ENCODE data around the gene RPS28.

Gene RPS28

GRCh38 chr19:8333767-8334457, 12.6 kb downstream of the RPS28 start:
- no peak for FAIRE-seq
- no peak for TF ChIP-seq CTCF (IDR thresholded peaks at IDR 0.05; ENCODE audit: insufficient read depth, missing control alignments)

DNA sequence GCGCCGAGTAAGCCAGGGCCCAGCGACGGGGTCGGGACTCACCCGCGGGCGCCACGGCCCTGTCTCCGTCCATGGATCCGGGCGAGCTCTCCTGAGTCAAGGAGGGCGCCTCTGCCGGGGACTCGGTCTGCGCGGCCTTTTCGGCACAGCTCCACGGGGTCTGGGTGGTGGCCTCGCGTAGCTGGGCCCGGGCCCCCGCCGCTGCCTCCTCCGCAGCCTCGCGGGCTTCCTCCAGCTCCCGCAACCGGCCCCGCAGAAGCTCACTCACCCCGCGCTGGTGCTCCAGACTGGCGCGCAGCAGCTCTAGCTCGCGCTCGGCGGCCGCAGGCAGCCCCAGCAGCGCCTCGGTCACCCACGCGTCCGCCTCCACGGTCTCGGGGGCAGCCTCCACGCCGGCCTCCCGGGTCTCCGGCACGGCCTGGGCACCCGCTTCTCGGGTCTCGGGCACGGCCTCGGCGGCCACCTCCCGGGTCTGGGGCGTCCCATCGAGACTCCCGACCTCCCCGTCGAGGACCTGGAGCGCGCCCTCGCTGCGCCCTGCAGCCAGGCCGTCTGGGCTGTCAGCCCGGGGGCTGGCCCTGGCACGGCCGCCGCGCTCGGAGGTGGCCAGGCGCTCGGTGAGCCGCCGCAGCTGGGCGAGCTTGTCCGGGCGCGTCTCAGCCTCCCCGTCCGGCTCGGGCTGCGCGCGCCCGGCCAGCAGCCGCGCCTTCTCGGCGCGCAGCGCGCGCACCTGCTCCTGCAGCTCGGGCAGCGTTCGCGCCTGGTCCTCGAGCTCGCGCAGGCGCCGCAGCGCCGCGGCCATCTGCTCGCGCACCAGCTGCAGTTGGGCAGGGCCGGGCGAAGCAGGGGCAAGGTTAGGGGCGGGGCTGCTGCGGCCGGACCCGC, 13.4 kb downstream of the RPS28 start:
- DNase-seq (ENCODE audit: insufficient read length, low spot score) = peak; percentile 90
- no peak for TF ChIP-seq CTCF (IDR thresholded peaks at IDR 0.05; ENCODE audit: insufficient read depth, missing control alignments)
- no peak for FAIRE-seq

More at GRCh38 chr19:8333767-8334457, 12.6 kb downstream of the RPS28 start:
- no peak for DNase-seq (ENCODE audit: insufficient read length, low spot score)

DNA sequence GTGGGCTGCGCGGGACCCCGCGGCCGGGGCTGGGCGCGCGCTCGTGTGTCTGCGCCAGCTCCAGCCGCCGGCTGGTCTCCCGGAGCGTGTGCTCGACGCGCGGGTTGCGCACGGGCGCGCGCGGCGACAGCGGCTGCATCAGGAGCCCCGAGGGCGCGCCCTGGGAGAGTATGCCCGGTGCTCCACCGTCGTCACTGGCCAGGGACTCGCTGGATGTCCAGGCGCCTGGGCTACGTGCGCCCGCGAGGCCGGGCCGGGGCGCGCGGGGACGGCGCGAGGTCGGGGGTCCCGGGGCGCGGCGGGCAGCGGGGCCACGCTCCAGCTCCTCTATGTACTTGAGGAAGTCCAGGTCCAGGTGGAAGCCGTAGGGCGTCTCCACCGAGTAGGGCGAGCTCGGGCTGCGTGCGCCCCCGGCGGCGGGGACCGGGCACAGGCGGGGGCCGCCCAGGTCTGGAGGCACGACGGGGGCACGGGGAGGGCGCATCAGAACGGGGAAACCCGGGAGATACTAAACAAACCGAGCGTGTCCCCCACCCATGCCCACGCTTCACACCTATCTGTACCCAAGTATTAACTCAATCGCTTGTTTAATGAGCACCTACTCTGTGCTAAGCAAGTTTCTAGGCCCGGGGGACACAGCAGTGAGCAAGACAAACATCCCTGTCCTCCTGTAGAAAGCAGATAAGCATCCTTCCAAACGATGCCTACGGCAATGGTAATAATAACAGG, 14.2 kb downstream of the RPS28 start:
- DNase-seq (ENCODE audit: insufficient read length, low spot score) = no peak
- TF ChIP-seq CTCF (IDR thresholded peaks at IDR 0.05; ENCODE audit: insufficient read depth, missing control alignments) = peak; percentile 8
- no peak for FAIRE-seq

GRCh38 chr19:8336072-8336569, 14.8 kb downstream of the RPS28 start:
- no peak for FAIRE-seq
- no peak for TF ChIP-seq CTCF (IDR thresholded peaks at IDR 0.05; ENCODE audit: insufficient read depth, missing control alignments)

GRCh38 chr19:8336660-8337059, 15.4 kb downstream of the RPS28 start:
- FAIRE-seq (no peak), DNase-seq (ENCODE audit: insufficient read length, low spot score) (no peak)
- no peak for TF ChIP-seq CTCF (IDR thresholded peaks at IDR 0.05; ENCODE audit: insufficient read depth, missing control alignments)

More at GRCh38 chr19:8336072-8336569, 14.8 kb downstream of the RPS28 start:
- no peak for DNase-seq (ENCODE audit: insufficient read length, low spot score)

DNA sequence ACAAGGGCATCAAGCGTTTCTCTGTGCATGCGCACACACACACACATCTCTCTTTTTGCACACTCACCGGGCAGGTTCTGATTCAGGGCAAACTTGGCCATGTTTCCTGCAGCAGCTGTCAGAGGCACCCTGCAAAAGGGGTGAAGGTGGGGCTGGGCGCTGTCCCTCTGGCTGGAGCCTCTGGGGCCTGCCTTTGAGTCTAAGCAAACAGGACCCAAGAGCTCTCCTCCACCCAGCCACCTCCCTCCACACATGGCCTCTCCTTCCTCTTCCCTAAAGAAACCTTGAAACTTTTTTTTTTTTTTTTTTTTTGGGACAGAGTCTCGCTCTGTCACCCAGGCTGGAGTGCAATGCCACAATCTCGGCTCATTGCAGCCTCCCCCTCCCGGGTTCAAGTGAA, 16.4 kb downstream of the RPS28 start:
- FAIRE-seq = no peak
- TF ChIP-seq CTCF (IDR thresholded peaks at IDR 0.05; ENCODE audit: insufficient read depth, missing control alignments) = no peak
- no peak for DNase-seq (ENCODE audit: insufficient read length, low spot score)
